Loucy (cell line): ENCODE results near the gene DPPA3.

Experiments used
- H2AFZ ChIP-seq: fragments of 200-600 bp; sonication (generic); 2 replicates; pipeline ENCODE4 v1.6.0; 2016; ENCODE audit warnings: antibody characterized with exemption, mild to moderate bottlenecking, low read length, moderate library complexity
- H3F3A ChIP-seq: fragments of 200-600 bp; 2 replicates; pipeline ENCODE4 v1.6.0; 2016; ENCODE audit warnings: antibody characterized with exemption, low read depth, mild to moderate bottlenecking
- H3K27me3 ChIP-seq: fragments of 200-600 bp; sonication (generic); 2 replicates; pipeline ENCODE4 v1.6.1; 2014; ENCODE audit warnings: low read length, mild to moderate bottlenecking; ENCODE audit not compliant: insufficient read depth, poor library complexity, severe bottlenecking
- H3K36me3 ChIP-seq: fragments of 200-600 bp; sonication (generic); 2 replicates; pipeline ENCODE4 v1.6.1; 2016; ENCODE audit warnings: low read length; ENCODE audit not compliant: insufficient read depth
- H3K4me1 ChIP-seq: fragments of 200-600 bp; sonication (generic); 2 replicates; pipeline ENCODE4 v1.5.1; 2014; ENCODE audit warnings: low read length, mild to moderate bottlenecking; ENCODE audit not compliant: insufficient read depth, poor library complexity, severe bottlenecking
- H3K4me2 ChIP-seq: fragments of 200-600 bp; sonication (generic); 2 replicates; pipeline ENCODE4 v1.6.0; 2014; ENCODE audit warnings: antibody characterized with exemption, low read length, low read depth, mild to moderate bottlenecking; ENCODE audit not compliant: poor library complexity, severe bottlenecking
- H3K4me3 ChIP-seq: fragments of 200-600 bp; sonication (generic); 2 replicates; pipeline ENCODE4 v1.5.1; 2014; ENCODE audit warnings: low read length, mild to moderate bottlenecking, mixed read lengths; ENCODE audit not compliant: poor library complexity, severe bottlenecking
- H3K79me2 ChIP-seq: fragments of 200-600 bp; sonication (generic); 2 replicates; pipeline ENCODE4 v1.6.1; 2014; ENCODE audit warnings: low read length; ENCODE audit not compliant: insufficient read depth
- H3K9ac ChIP-seq: fragments of 200-600 bp; sonication (generic); 2 replicates; pipeline ENCODE4 v1.6.0; 2014; ENCODE audit warnings: mild to moderate bottlenecking, low read depth, low read length, moderate library complexity; ENCODE audit not compliant: poor library complexity, severe bottlenecking
- H3K9me2 ChIP-seq: fragments of 200-600 bp; sonication (generic); replicated peaks from 2 replicates; pipeline ENCODE4 v1.6.1; 2016; ENCODE audit warnings: low read depth, low read length, mixed read lengths
- H3K9me3 ChIP-seq: fragments of 200-600 bp; sonication (generic); 2 replicates; pipeline ENCODE4 v1.6.1; 2014; ENCODE audit warnings: mild to moderate bottlenecking, antibody characterized with exemption, low read length, low read depth; ENCODE audit not compliant: insufficient read depth
- H4K20me1 ChIP-seq: fragments of 200-600 bp; sonication (generic); 2 replicates; pipeline ENCODE4 v1.6.0; 2014; ENCODE audit warnings: antibody characterized with exemption, low read length, mild to moderate bottlenecking; ENCODE audit not compliant: insufficient read depth, poor library complexity, severe bottlenecking
- CTCF ChIP-seq: fragments of 200-600 bp; sonication (generic); conservative IDR thresholded peaks from 2 replicates; pipeline ENCODE4 v1.5.1; 2014; ENCODE audit warnings: mild to moderate bottlenecking, antibody characterized with exemption, low read length
- EZH2phosphoT487 ChIP-seq: fragments of 200-600 bp; IDR thresholded peaks from 2 replicates; pipeline ENCODE4 v1.6.1; 2018; ENCODE audit warnings: antibody characterized with exemption, mild to moderate bottlenecking, moderate library complexity, borderline replicate concordance

DPPA3 gene

GRCh38 chr12:7678744-7679143 lies 32.5 kb upstream of the DPPA3 start:
- Histone ChIP-seq H3K79me2 (no peaks in the 10 kb centered on the region), H3K36me3 (no peaks in the 10 kb centered on the region), H3K4me1 (peaks cover 33% of the 10 kb centered on the region), H3K9ac (no peak overlapping the region), H3F3A (no peaks in the 10 kb centered on the region), H4K20me1 (no peaks in the 10 kb centered on the region), H3K9me3 (no peaks in the 10 kb centered on the region), H3K4me3 (no peak overlapping the region), H3K27me3 (no peaks in the 10 kb centered on the region), H3K4me2 (no peak overlapping the region), H3K9me2 (no peaks in the 10 kb centered on the region), H2AFZ (no peak overlapping the region)
- TF ChIP-seq CTCF (no peak), EZH2phosphoT487 (no peak)

- H3K9me3 ChIP-seq: no peaks in the 10 kb centered on the region
- no peaks in the 10 kb centered on the region for H3K79me2 ChIP-seq
- TF ChIP-seq CTCF (no peak), EZH2phosphoT487 (no peak)
These were observed 31.8 kb upstream of the DPPA3 start for GRCh38 chr12:7679251-7680045.

GRCh38 chr12:7681535-7681934 lies 29.7 kb upstream of the DPPA3 start:
- no peak for TF ChIP-seq CTCF
- no peak for TF ChIP-seq EZH2phosphoT487
- no peaks in the 10 kb centered on the region for H4K20me1 ChIP-seq

More at GRCh38 chr12:7679251-7680045, 31.8 kb upstream of the DPPA3 start:
- Histone ChIP-seq H2AFZ (no peak overlapping the region), H3K4me1 (peaks cover 33% of the 10 kb centered on the region), H3F3A (no peaks in the 10 kb centered on the region), H3K9ac (no peak overlapping the region), H4K20me1 (no peaks in the 10 kb centered on the region), H3K27me3 (no peaks in the 10 kb centered on the region), H3K4me3 (no peak overlapping the region), H3K36me3 (no peaks in the 10 kb centered on the region), H3K9me2 (no peaks in the 10 kb centered on the region), H3K4me2 (no peak overlapping the region)

More at GRCh38 chr12:7681535-7681934, 29.7 kb upstream of the DPPA3 start:
- no peak overlapping the region for H2AFZ ChIP-seq
- H3K79me2 ChIP-seq: no peaks in the 10 kb centered on the region
- no peaks in the 10 kb centered on the region for H3F3A ChIP-seq
- no peaks in the 10 kb centered on the region for H3K27me3 ChIP-seq
- H3K4me3 ChIP-seq: no peak overlapping the region
- H3K9me3 ChIP-seq: no peaks in the 10 kb centered on the region
- H3K4me2 ChIP-seq: no peak overlapping the region
- peaks cover 16% of the 10 kb centered on the region for H3K4me1 ChIP-seq
- no peaks in the 10 kb centered on the region for H3K9me2 ChIP-seq
- H3K36me3 ChIP-seq: no peaks in the 10 kb centered on the region
- no peak overlapping the region for H3K9ac ChIP-seq
